HG02870 (cell line): ENCODE data around the gene PDCL2.

Experiments used
- ATAC-seq: cut with Tn5 transposase; IDR thresholded peaks from one replicate; pipeline ENCODE4 v1.9.1; 2021; ENCODE audit warnings: mild to moderate bottlenecking, moderate library complexity; ENCODE audit not compliant: unreplicated experiment

Gene PDCL2

DNA sequence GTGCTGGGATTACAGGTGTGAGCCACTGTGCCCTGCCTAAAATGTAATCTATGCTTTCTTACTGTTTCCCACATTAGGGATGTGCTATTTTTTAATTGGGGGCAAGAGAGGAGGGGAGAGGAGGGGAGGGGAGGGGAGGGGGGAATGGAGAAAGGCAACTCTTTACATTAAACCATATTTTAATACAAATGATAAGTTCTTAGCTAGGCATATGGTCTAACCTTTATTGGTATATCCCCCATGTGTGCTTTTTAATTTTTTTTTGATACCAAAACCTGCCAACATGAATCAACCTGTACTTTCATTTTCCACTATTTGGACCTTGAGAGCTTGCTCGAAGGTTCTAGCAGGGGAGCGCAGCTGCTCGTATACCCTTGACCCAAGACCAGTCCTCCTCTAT is 51.8 kb downstream of the PDCL2 start:
- no peak for ATAC-seq

- ATAC-seq, result no peak
Measured at GRCh38 chr4:55539658-55540057, 52.4 kb downstream of the PDCL2 start.

DNA sequence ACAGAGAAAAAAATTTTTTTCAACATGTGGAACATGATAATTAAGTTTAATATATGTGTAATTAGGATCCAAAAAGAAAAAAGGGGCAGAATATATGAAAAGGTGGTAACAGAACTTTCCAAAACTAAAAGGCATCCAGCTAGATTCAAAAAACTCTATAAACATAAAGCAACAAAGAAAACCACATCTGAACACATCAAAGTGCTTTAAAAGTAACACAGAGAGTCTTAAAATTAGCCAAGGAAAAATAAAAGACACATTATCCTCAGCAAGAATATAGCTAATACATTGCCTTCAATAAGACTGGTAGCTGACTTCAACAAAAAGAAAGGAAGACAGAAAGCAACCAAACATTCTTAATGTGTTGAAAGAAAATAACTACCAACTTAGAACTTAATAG is 53.5 kb downstream of the PDCL2 start:
- no peak for ATAC-seq

GRCh38 chr4:55534306-55534705 is 57.7 kb downstream of the PDCL2 start:
- no peak for ATAC-seq

- no peak for ATAC-seq
Measured at GRCh38 chr4:55530691-55531090, 61.4 kb downstream of the PDCL2 start.

DNA sequence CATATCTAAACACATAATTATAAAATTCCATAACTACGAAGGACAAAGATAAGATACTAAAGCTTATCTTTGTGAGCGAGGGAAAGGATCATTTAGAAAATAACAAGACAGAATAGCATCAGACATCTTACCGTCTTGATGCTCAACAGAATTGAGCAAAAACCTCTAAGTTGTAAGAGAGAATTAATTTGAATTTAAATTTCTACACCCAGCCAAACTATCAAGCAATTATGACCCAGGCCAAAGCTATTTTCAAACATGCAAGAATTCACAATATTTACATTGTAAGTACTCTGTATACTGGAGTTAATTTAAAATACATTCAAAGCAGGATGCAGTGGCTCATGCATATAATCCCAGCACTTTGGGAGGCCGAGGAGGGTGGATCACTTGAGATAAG is 61.9 kb downstream of the PDCL2 start:
- ATAC-seq, result no peak

GRCh38 chr4:55528491-55528890 is 63.6 kb downstream of the PDCL2 start:
- ATAC-seq, result no peak

DNA sequence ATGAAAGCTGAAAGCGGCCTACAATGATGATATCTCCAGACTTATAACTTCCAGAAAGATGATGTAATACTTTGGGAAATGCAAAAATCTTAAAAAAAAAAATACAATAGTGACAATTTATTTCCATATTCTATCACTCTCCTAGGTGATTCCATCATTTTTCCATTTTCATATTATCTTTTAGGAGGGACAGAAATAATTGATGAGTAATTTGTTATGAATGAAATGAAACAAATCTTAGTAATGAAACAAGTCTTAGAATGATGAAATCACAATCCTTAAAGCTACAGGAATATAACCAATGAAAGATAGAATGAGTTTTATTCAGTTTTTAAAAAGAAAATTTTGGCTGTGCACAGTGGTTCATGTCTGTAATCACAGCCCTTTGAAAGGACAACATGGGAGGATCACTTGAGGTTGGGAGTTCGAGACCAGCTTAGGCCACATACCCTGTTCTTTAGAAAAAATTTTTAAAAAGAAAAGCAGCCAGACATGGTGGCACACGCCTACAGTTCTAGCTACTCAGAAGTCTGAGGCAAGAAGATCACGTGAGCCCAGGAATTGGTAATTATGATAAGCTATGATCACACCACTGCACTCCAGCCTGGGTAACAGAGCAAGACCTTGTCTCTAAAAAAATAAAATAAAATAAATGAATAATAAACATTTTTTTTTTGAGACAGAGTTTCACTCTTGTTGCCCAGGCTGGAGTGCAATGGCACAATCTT is 67.0 kb downstream of the PDCL2 start:
- no peak for ATAC-seq

DNA sequence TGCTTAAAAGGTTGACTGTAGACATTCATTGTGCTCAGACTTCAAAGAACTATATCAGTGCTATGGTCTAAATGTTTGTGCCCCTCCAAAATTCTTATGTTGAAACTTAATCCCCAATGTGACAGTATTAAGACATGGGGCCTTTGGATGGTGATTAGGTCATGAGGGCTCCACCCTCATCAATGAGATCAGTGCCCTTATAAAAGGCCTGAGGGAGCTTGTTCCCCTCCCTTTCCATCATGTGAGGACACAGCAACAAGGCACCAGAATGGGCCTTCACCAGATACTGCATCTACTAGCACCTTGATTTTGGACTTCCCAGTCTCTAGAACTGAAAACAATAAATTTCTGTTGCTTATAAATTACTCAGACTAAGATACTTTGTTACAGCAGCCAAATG is 73.6 kb downstream of the PDCL2 start:
- ATAC-seq, result no peak

DNA sequence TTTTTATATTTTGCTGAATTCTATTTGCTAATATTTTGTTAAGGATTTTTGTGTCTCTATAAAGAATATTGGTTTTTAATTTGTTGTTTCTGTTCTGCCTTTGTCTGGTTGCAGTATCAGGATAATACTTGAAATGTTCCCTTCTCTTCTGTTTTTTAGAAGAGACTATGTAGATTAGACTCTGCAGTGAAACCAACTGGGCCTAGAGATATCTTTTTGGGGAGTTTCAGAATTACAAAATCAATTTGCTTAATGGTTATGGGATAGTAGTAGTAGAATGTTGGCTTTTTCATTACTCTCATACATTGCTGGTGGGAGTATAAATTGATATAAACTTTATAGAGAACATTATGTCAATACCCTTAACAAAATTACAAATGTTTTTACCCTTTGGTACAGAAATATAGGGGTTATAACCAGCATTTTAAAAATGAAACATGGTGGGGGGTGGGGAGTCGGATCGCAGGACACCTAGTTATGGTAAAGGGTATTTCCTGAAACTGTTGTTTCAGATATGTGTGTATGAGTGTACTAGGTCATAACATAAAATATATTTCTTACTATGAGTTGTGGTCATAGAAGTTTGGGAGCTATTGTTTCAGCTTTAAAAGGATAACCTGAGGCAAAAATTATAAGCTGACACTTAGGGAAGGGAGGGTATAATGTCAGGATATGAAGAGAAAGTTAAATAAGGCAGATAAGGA is 74.4 kb downstream of the PDCL2 start:
- peak; percentile 85 for ATAC-seq

- no peak for ATAC-seq
Measured at GRCh38 chr4:55512922-55513571, 79.0 kb downstream of the PDCL2 start.

GRCh38 chr4:55512077-55512476 is 80.0 kb downstream of the PDCL2 start:
- ATAC-seq, result no peak

DNA sequence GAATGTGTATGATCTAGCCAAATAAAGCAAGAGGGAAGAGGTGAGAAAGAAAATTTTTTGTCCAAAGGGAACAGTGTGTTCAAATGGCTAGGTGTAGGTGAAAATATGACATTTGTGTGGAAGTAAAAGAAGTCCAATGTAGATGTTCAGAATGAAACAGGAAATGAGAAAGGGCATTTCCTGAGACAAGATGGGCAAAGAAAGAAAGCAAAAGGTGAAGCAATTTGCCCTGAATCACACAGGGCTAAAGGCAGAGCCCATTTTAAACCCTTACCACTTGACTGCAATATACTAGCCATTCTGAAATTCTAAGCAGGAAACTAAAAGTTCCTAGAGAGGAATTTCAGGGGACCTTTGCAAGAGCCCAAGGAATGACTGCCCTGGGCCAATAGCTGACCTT is 81.4 kb downstream of the PDCL2 start:
- ATAC-seq, result no peak

DNA sequence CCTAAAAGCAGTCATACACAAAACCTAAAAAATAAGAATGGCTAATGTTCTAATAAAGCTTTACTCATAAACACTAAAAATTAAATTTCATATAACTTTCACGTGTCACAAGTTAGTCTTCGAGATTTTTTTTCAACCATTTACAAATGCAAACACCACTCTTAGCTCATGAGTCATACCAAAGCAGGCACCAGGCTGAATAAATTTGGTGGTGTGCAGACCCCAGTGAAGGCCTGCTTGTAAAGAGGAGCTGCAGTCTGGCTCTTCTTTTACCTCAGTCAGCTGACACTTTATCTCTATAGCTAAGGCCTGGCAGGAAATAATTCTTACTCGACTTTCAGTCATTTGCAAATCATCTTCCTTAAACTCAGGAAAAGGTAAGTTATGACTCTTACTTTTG is 82.8 kb downstream of the PDCL2 start:
- no peak for ATAC-seq

DNA sequence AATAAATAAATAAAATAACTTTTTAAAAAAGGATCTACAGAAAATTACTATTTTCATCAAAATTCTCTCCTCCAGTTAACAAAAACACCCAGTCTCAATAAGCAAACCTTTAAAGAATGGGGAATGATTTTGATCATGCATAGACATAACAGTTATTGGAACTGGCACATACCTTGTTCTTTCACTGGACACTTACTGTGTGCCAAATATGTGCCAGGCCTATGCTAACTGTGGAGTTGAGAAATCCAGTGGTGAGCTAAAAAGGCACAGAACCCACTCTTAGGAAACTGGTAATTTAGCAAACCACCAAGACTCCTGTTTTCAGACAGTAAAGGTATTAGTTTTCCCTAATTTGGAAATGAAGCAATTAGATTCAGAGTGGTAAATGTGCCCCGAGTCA is 84.4 kb downstream of the PDCL2 start:
- no peak for ATAC-seq
